Naive thymus-derived CD4-positive, alpha-beta T cell (primary cell): ENCODE measurements around the gene PPY. TPM values are rescaled to one million over a fixed set of nuclear protein-coding genes. Genes with fewer than 3 reads are reported as not detected.
"Not testable (repeated sequence)": the region's sequence is repeated elsewhere in the genome, so short reads cannot be mapped to it uniquely, and the experiment has no call there.

Experiments used
- ATAC-seq: fragments of 150-1000 bp; cut with Tn5 transposase; 2 replicates; pipeline ENCODE4 v1.10.0; 2021; ENCODE audit warnings: mild to moderate bottlenecking, moderate library complexity
- CTCF ChIA-PET: fragments of 350-600 bp; sonication (Branson Sonifier 250); formaldehyde crosslinking; loops from one replicate; lab custom pipeline; 2021; ENCODE audit warnings: antibody characterized with exemption; lab: Charles Lee
- POLR2A ChIA-PET: fragments of 350-600 bp; sonication (Branson Sonifier 250); formaldehyde crosslinking; loops from one replicate; lab custom pipeline; 2021; ENCODE audit warnings: antibody characterized with exemption, inconsistent platforms; lab: Charles Lee
- DNase-seq, 9 donors: peaks; one replicate each; pipeline versions ENCODE4 v3.0.0 to v3.0.0-alpha.2; 2020 to 2022; ENCODE audit warnings: mixed read lengths in 1 of 9
- H3K27ac ChIP-seq: one replicate; pipeline ENCODE4 v1.7.0; 2013; ENCODE audit warnings: mild to moderate bottlenecking, low read depth, low read length, moderate library complexity
- H3K27me3 ChIP-seq, 2 donors: one replicate each; pipeline ENCODE4 v1.7.0; 2013; ENCODE audit warnings: low read length in 2 of 2, mild to moderate bottlenecking in 2 of 2, moderate library complexity in 2 of 2; ENCODE audit not compliant: control insufficient read depth in 2 of 2, insufficient read depth in 2 of 2
- H3K36me3 ChIP-seq, 3 experiments: 1 replicate in 2 of 3; 2 replicates in 1 of 3; pipeline ENCODE4 v1.7.0; 2013; ENCODE audit warnings: low read length in 3 of 3, mild to moderate bottlenecking in 3 of 3, moderate library complexity in 1 of 3; ENCODE audit not compliant: insufficient read depth in 3 of 3, control insufficient read depth in 2 of 3
- H3K4me1 ChIP-seq, 2 donors: one replicate each; pipeline ENCODE4 v1.7.0; 2013; ENCODE audit warnings: low read length in 2 of 2, mild to moderate bottlenecking in 2 of 2, moderate library complexity in 1 of 2; ENCODE audit not compliant: control insufficient read depth in 2 of 2, insufficient read depth in 2 of 2
- H3K4me3 ChIP-seq: 2 replicates; pipeline ENCODE4 v1.7.0; 2013; ENCODE audit warnings: mild to moderate bottlenecking, low read length
- H3K9me3 ChIP-seq, 3 experiments: 1 replicate in 2 of 3; 2 replicates in 1 of 3; pipeline ENCODE4 v1.7.0; 2013; ENCODE audit warnings: low read length in 3 of 3; ENCODE audit not compliant: control insufficient read depth in 2 of 3
- H3K27ac Mint-ChIP-seq, 9 donors: one replicate each; pipeline ENCODE4 v1.8.0; 2020 to 2022; ENCODE audit warnings: mixed read lengths in 9 of 9, mild to moderate bottlenecking in 8 of 9, moderate library complexity in 5 of 9, inconsistent platforms in 2 of 9
- H3K27me3 Mint-ChIP-seq, 5 donors: one replicate each; pipeline ENCODE4 v1.8.0; 2021 to 2022; ENCODE audit warnings: mixed read lengths in 5 of 5, mild to moderate bottlenecking in 1 of 5
- H3K36me3 Mint-ChIP-seq, 5 donors: one replicate each; pipeline ENCODE4 v1.8.0; 2020 to 2022; ENCODE audit warnings: mixed read lengths in 5 of 5, mild to moderate bottlenecking in 3 of 5, inconsistent platforms in 1 of 5
- H3K4me1 Mint-ChIP-seq, 7 donors: one replicate each; pipeline ENCODE4 v1.8.0; 2020 to 2022; ENCODE audit warnings: mixed read lengths in 7 of 7, mild to moderate bottlenecking in 3 of 7, inconsistent platforms in 1 of 7
- H3K4me3 Mint-ChIP-seq, 10 donors: one replicate each; pipeline ENCODE4 v1.8.0; 2020 to 2022; ENCODE audit warnings: mild to moderate bottlenecking in 10 of 10, mixed read lengths in 10 of 10, moderate library complexity in 6 of 10, inconsistent platforms in 2 of 10
- H3K9me3 Mint-ChIP-seq, 11 donors: one replicate each; pipeline ENCODE4 v1.8.0; 2020 to 2022; ENCODE audit warnings: mixed read lengths in 11 of 11, mild to moderate bottlenecking in 4 of 11, inconsistent platforms in 1 of 11, moderate library complexity in 1 of 11
- intact Hi-C, 2 donors: fragments of 100-400 bp; cut with micrococcal nuclease; formaldehyde crosslinking; loops; one replicate each; pipeline ENCODE4 v1.15.1; 2023
- polyA plus RNA-seq, 2 donors: library from polyadenylated mRNA; unstranded; fragments of 300-500 nt; fragmentation: Illumina TruSeq; gene quantifications; one replicate each; pipeline ENCODE4 v1.2.3, GENCODE V29; 2021
- total RNA-seq, 6 experiments: library from RNA in 5 of 6; stranded (reverse) in 5 of 6; gene quantifications; 1 replicate in 5 of 6; 2 replicates in 1 of 6; pipeline ENCODE4 v1.2.3 and lab custom pipeline; 2021 to 2026

PPY gene
- total and polyA plus RNA-seq, 7 experiments from 2014 or later: not detected

DNA sequence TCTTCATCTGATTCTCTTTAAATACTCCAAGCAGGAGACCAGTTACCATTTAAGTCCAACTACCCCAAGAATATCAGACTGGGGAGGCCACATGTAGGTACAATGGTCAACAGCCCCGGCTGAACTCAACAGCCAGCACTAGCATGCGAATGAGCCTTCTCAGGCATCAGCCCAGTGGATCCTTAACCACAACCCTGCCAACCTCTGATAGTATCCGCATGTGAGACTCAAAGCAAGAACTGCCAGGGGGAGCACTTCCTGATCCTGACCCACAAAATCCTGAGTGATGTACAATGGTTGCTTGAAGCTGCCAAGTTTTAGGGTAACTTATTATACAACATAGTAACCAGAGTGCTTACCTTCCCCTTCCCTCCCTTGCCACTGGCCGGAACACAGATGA is 7.5 kb upstream of the PPY start:
- H3K4me3 Mint-ChIP-seq: no peak overlapping the region
- DNase-seq (no peak), ATAC-seq (no peak)
- H3K4me3 ChIP-seq: no peak overlapping the region
- POLR2A ChIA-PET: no interaction called here
- no peaks in the 10 kb centered on the region for H3K4me1 ChIP-seq
- intact Hi-C loops: no loop called here
- no peaks in the 10 kb centered on the region for H3K36me3 Mint-ChIP-seq
- CTCF ChIA-PET: no interaction called here
- no peaks in the 10 kb centered on the region for H3K9me3 ChIP-seq
- H3K27me3 ChIP-seq: peaks cover 0 to 8% of the 10 kb centered on the region in 2 donors
- H3K9me3 Mint-ChIP-seq: peaks cover 0 to 4% (median 0%) of the 10 kb centered on the region in 11 donors
- peaks cover 44 to 53% (median 49%) of the 10 kb centered on the region in 5 donors for H3K27me3 Mint-ChIP-seq
- no peak overlapping the region for H3K27ac ChIP-seq
- H3K36me3 ChIP-seq: no peaks in the 10 kb centered on the region
- peaks cover 0 to 12% (median 0%) of the 10 kb centered on the region in 7 donors for H3K4me1 Mint-ChIP-seq
- H3K27ac Mint-ChIP-seq: no peak overlapping the region

DNA sequence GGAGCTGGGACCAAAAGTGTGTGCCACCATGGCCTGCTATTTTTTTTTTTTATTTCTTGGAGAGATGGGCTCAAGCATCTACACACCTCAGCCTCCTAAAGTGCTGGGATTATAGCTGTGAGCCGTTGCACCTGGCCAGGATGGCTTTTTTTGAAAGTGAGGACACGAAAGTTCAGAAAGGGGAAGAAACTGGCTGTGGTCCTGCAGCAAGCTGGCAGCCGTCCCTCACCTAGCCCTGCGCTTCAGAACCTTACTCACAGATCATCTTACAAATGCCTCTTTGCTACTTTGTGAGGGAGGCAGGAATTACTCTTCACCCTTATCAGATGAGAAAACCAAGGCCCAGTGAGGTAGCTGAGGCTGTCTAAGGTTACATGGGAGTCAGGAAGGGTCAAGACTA is 4.5 kb upstream of the PPY start:
- DNase-seq (no peak), ATAC-seq (no peak)
- no peak overlapping the region for H3K27ac ChIP-seq
- ChIA-PET POLR2A (interaction anchor here (1.1 kb wide), 1 partner anchor 29 kb away, joined by 3 read pairs; no protein-coding TSS in a partner anchor), CTCF (interaction anchor here (0.9 to 1.2 kb wide), 3 partner anchors 42 to 96 kb away, joined by 3 to 5 read pairs (median 3); no protein-coding TSS in a partner anchor)
- no peaks in the 10 kb centered on the region for H3K36me3 ChIP-seq
- H3K27me3 ChIP-seq: no peaks in the 10 kb centered on the region
- Mint-ChIP-seq H3K4me1 (peaks cover 0 to 9% (median 0%) of the 10 kb centered on the region in 7 donors), H3K9me3 (peaks cover 0 to 3% (median 0%) of the 10 kb centered on the region in 11 donors), H3K4me3 (no peak overlapping the region), H3K36me3 (no peaks in the 10 kb centered on the region), H3K27me3 (peaks cover 21 to 28% (median 27%) of the 10 kb centered on the region in 5 donors), H3K27ac (no peak overlapping the region)
- H3K9me3 ChIP-seq: no peaks in the 10 kb centered on the region
- H3K4me3 ChIP-seq: no peak overlapping the region
- no peaks in the 10 kb centered on the region for H3K4me1 ChIP-seq
- intact Hi-C loops: no loop called here

DNA sequence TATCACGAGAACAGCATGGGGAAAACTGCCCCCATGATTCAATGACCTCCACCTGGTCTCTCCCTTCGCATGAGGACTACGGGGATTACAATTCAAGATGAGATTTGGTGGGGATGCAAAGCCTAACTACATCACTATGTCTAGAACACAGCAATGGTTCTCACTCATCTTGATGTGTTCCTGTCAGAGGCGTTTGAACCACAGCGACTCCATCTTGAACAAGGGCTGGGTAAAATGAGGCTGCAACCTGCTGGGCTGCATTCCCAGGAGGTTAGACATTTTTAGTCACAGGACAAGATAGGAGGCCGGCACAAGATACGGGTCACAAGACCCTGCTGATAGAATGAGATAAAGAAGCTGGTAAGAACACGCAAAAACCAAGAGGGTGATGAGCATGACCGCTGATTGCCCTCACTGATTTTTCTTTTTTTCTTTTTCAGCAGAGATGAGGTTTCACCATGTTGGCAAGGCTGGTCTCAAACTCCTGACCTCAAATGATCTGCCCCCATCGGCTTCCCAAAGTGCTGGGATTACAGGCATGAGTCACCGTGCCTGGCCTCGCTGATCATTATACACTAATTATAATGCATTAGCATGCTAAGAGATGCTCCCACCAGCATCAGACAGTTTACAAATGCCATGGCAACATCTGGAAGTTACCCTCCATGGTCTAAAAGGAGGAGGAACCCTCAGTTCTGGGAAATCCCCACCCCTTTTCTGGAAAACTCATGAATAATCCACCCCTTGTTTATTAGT is 3.0 kb upstream of the PPY start:
- H3K4me1 ChIP-seq: no peaks in the 10 kb centered on the region
- Mint-ChIP-seq H3K27me3 (peaks cover 9 to 17% (median 13%) of the 10 kb centered on the region in 5 donors), H3K36me3 (no peaks in the 10 kb centered on the region), H3K4me1 (peaks cover 0 to 9% (median 0%) of the 10 kb centered on the region in 7 donors), H3K27ac (no peak overlapping the region), H3K4me3 (no peak overlapping the region), H3K9me3 (no peaks in the 10 kb centered on the region)
- intact Hi-C loops: no loop called here
- ATAC-seq (no peak), DNase-seq (no peak)
- no peak overlapping the region for H3K27ac ChIP-seq
- H3K27me3 ChIP-seq: no peaks in the 10 kb centered on the region
- ChIA-PET CTCF (interaction anchor here (0.6 to 2.8 kb wide), 6 partner anchors 11 to 105 kb away, joined by 3 to 21 read pairs (median 4); partner anchors contain the start of gene MPP2), POLR2A (no interaction called here)
- no peaks in the 10 kb centered on the region for H3K9me3 ChIP-seq
- H3K4me3 ChIP-seq: no peak overlapping the region
- no peaks in the 10 kb centered on the region for H3K36me3 ChIP-seq

DNA sequence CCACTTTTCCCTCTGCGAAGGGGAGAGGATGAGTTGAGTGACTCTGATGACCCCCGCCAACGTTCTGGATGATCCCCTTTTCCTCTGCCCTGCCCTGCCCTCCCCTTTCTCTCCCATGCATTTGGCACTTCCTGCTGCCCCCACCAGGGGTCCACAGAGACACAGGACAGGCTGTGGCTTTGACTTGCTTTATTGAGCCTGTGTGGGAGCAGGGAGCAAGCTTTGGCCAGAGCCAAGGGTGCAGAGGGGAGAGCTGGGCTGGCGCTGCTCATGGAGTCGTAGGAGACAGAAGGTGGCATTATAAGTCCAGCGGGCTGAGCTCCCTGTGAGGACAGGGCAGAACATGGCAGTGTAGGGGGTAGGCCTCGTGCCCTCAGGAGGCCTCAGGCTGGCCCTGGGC is 1.6 kb downstream of the PPY start:
- Mint-ChIP-seq H3K27ac (no peak overlapping the region), H3K36me3 (no peaks in the 10 kb centered on the region), H3K4me3 (no peak overlapping the region), H3K9me3 (no peaks in the 10 kb centered on the region), H3K27me3 (peaks cover 0 to 22% (median 0%) of the 10 kb centered on the region in 5 donors), H3K4me1 (peaks cover 0 to 22% (median 11%) of the 10 kb centered on the region in 7 donors)
- POLR2A ChIA-PET: no interaction called here
- Histone ChIP-seq H3K4me1 (peaks cover 0 to 3% of the 10 kb centered on the region in 2 donors), H3K36me3 (no peaks in the 10 kb centered on the region), H3K27ac (no peak overlapping the region), H3K9me3 (no peaks in the 10 kb centered on the region), H3K4me3 (no peak overlapping the region), H3K27me3 (no peaks in the 10 kb centered on the region)
- ATAC-seq (no peak), DNase-seq (no peak)
- CTCF ChIA-PET: interaction anchor here (0.9 to 1.9 kb wide), 2 partner anchors 31 to 63 kb away, joined by 3 to 8 read pairs; no protein-coding TSS in a partner anchor
- intact Hi-C loops: loop anchor here (5.0 kb wide), 2 partner anchors 182 to 227 kb away; partner anchors contain the start of gene HDAC5 (in 1 of the 2)

DNA sequence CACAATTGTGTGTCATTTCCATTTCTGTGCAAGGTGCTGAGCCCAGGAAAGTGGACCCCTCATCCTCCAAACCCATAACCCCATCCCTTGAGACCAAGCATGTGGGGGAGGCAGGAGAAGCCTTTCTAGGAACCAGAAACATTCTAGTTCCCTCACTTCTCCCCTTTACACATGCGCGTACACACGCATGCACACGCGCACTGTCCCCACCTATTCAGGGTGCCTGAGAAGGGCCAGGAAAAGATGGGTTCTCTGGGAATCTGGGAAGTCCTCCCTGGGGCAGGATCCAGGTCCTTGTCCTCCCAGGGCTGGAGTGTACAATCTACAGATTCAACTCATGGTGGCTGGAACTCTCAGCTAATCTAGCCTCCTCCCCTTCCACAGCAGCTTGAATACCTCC is 2.4 kb downstream of the PPY start:
- H3K4me1 Mint-ChIP-seq: peaks cover 0 to 22% (median 11%) of the 10 kb centered on the region in 7 donors
- H3K4me1 ChIP-seq: peaks cover 0 to 3% of the 10 kb centered on the region in 2 donors
- CTCF ChIA-PET: interaction anchor here (1.9 kb wide), 1 partner anchor 62 kb away, joined by 8 read pairs; no protein-coding TSS in a partner anchor
- H3K4me3 ChIP-seq: no peak overlapping the region
- no peaks in the 10 kb centered on the region for H3K36me3 ChIP-seq
- intact Hi-C loops: loop anchor here (5.0 kb wide), 2 partner anchors 182 to 227 kb away; partner anchors contain the start of gene HDAC5 (in 1 of the 2)
- no peaks in the 10 kb centered on the region for H3K9me3 ChIP-seq
- H3K9me3 Mint-ChIP-seq: no peaks in the 10 kb centered on the region
- peak overlapping the region in 3 of 10 donors; percentile 13 to 80 (median 58) for H3K4me3 Mint-ChIP-seq
- POLR2A ChIA-PET: no interaction called here
- H3K27ac ChIP-seq: no peak overlapping the region
- H3K27ac Mint-ChIP-seq: peak overlapping the region in 2 of 9 donors; percentile 25 to 36
- H3K36me3 Mint-ChIP-seq: no peaks in the 10 kb centered on the region
- DNase-seq (no peak), ATAC-seq (no peak)
- H3K27me3 Mint-ChIP-seq: peaks cover 0 to 22% (median 0%) of the 10 kb centered on the region in 5 donors
- H3K27me3 ChIP-seq: no peaks in the 10 kb centered on the region

DNA sequence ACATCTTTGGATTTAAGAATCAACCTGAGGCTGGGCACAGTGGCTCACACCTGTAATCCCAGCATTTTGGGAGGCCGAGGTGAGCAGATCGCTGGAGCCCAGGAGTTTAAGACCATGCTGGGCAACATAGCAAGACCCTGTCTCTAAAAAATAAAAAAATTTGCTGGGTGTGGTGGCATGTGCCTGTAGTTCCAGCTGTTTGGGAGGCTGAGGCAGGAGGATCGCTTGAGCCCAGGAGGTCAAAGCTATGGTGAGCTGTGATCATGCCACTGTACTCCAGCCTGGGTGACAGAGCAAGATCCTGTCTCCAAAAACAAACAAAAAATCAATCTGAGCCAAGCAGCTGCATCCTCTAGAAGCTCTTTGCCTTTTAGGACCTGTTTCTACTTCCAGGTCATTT is 2.8 kb downstream of the PPY start:
- H3K36me3 ChIP-seq, H3K4me3 ChIP-seq, H3K4me1 ChIP-seq, intact Hi-C loops, H3K9me3 Mint-ChIP-seq, DNase-seq, H3K36me3 Mint-ChIP-seq, H3K9me3 ChIP-seq, ATAC-seq, POLR2A ChIA-PET, H3K27me3 ChIP-seq, H3K27ac ChIP-seq: not testable (repeated sequence)
- CTCF ChIA-PET: interaction anchor here (1.9 kb wide), 1 partner anchor 62 kb away, joined by 8 read pairs; no protein-coding TSS in a partner anchor
- Mint-ChIP-seq H3K27me3 (peaks cover 0 to 22% (median 0%) of the 10 kb centered on the region in 5 donors), H3K27ac (peak overlapping the region in 5 of 9 donors; percentile 21 to 59 (median 36)), H3K4me3 (peak overlapping the region in 9 of 10 donors; percentile 23 to 82 (median 67)), H3K4me1 (peaks cover 0 to 22% (median 11%) of the 10 kb centered on the region in 7 donors)
